GM12801 (cell line): ENCODE results near the gene XAF1.

ENCODE experiments used
- CTCF ChIP-seq: IDR thresholded peaks from one replicate; pipeline ENCODE4 v1.5.1; 2011; ENCODE audit warnings: control low read depth; ENCODE audit not compliant: insufficient read length; ENCODE audit errors: extremely low read depth

XAF1 gene

GRCh38 chr17:6780001-6780400, 24.2 kb downstream of the XAF1 start:
- no peak for TF ChIP-seq CTCF

DNA sequence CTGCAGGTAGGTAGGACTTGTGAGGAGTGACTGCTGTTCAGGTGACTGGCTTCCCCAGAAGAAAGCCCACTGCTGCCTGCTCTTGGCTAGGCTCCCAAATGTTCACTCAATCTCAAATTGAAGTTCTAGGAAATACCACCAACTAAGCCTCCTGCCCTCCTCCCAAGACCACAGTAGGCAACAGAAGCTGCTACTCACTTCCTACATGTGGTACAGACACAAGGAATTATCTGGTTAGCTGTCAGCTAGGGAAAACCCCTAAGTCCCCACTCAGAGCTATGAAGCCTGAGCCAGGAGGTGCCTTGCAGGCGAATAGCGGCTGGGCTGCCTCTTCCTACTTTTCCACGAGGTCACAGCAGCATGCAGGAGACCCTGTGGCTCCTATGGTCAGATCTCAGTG, 25.0 kb downstream of the XAF1 start:
- no peak for TF ChIP-seq CTCF

GRCh38 chr17:6782244-6782643, 26.4 kb downstream of the XAF1 start:
- no peak for TF ChIP-seq CTCF

DNA sequence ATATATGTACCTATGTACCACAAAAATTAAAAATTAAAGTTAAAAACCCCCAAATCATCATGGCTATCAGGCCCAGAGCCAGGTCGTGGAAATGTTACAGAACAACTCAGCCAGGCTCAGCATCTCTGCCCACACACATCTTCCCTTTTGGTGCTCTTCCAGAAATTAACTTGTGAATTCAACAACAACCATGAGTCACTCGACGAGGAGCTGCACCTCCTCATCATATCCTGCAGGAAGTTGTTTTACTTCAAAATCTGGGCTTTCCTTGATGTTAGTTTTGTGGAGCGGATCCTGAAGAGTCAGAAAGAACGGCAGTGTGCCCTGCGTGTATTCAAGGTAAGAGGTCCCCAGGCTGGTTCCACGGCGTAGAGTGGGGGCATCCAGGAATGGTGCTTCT, 30.8 kb downstream of the XAF1 start:
- TF ChIP-seq CTCF = no peak

DNA sequence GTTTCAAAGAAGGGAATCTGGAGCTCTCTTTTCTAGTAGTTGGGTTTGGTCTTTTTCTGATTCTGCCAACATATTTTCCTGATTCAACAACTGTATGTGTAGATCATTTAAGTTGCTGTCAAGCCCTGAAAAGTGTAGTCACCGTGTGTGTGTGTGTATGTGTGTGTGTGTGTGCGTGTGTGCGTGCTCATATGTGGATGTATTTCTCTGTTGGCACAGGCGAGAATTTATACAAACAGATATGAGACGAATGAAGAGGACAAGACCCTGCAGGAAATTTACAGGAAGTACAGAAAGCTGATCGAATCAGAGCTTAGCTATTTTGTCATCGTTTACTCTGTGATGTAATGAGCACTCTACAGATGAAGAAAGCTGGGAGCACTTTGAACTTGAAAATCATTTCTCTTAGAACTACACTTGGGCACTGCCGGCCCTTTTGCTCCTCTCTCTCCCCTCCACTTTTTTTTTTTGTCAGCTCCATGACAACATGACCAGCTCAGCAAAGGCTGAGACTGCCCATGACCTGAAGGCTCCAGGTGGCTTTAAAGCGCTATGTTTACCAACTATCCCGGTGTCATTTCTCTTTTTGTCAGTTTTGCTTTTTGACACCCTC, 31.3 kb downstream of the XAF1 start:
- TF ChIP-seq CTCF = no peak

GRCh38 chr17:6789146-6789545, 33.3 kb downstream of the XAF1 start:
- TF ChIP-seq CTCF = no peak

DNA sequence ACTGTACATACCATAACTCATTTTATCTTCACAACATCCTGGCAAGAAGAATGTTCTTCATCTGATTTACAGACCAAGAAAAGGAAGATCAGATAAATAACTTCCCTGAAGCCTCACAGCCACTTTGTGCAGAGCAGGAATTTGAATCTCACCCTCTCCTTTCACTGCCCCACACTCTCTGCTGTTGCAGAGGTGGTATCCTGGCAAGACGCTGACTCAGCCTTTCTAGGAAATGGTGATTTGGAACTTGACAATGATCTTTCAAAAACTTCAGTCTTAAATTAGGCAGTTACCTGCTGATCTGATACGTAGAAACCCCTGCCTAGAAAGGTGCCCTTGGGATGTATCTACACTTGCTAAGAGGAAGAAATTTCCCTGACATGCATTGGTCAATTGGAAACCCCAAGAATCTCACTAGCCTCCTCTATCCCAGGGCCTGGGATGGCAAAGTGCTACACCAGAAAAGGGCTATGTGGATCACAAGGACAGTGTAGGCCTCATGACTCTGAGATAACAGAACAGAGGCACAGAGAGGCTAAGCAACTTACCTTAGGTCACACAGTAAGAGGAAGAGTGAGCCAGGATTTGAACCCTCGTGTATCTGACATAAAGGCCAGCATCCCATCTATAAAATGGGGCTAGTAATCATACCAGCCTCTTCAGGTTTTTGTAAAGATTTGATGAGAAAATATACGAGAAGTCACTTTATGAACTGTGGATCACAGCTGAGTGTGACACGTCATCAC, 38.1 kb downstream of the XAF1 start:
- no peak for TF ChIP-seq CTCF
